HL-60/S4 (cell line): ENCODE data around the gene TBL1X.

Source experiments
- in situ Hi-C: fragments of 300-500 bp; cut with MboI; formaldehyde crosslinking; loops from 2 replicates; pipeline ENCODE4 v1.14.3; 2022; ENCODE audit warnings: low sequenced_read_pairs

The TBL1X gene

GRCh38 chrX:9698576-9698975, 233.7 kb downstream of the TBL1X start:
- in situ Hi-C loops: no loop called here

GRCh38 chrX:9700555-9700954, 235.7 kb downstream of the TBL1X start:
- in situ Hi-C loops: loop anchor here (25.0 kb wide), 2 partner anchors 738 to 888 kb away; partner anchors contain the start of gene FAM9A

DNA sequence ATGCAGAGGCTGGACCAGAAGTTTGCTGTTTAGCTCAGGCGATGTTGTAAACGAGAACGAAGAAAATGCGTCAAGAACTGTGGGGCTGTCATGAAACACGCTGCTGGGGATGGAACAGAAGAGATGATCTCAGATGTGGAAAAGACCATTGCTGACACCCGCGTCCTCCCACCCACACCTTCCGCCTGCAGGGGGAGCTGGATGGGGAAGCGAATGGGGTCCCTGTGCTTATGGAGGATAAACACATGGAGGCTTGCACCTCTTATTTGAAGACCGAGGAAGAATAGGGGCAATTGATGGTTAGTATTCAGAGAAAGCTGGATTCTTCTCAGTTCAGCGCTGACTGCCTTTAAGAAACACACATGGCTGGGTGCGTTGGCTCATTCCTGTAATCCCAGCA, 236.9 kb downstream of the TBL1X start:
- in situ Hi-C loops: loop anchor here (25.0 kb wide), 2 partner anchors 739 to 889 kb away; partner anchors contain the start of gene FAM9A

DNA sequence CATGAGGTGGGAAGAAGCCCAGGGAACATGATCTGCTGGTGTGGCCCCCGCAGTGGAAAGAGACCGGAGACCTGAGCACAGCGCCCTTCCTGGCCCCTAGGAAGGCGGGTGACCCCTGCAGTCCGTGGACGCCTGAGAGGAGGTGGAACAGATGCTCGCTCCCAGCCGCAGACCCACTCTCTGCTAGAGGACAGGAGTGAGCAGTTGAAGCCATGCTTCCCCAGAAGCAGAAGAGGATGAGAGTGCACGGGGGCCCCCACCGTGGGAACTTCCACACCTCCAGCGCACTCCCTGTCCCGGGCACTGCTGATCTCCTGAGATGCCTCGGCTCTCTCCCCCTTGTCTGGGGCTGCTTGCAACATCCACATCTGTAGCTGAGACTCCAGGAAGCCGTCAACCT, 238.5 kb downstream of the TBL1X start:
- in situ Hi-C loops: loop anchor here (25.0 kb wide), 2 partner anchors 741 to 891 kb away; partner anchors contain the start of gene FAM9A

DNA sequence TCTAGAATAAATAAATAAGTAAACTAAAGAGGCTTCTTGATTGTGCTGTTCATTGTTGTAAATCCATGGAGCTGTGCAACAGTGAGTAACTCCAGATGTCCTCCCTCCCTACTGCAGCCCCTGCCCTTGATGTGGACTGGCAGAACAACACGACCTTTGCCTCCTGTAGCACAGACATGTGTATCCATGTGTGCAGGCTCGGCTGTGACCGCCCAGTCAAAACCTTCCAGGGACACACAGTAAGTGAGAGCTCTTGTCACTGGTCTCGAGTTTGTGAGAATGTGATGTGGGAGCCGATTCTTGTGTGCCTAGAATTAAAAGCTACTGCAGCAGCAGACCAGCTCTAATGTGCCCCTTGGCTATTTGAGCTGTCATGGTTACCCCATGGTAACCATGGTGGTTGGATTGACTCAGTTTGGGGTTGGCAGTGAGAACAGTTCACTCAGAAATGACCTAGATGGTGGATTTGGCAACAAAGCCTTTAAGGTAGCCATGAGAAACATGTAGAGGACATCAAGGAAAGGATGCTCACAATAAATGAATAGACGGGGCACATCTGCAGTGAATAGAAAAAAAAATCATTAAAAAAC, 240.1 kb downstream of the TBL1X start:
- in situ Hi-C loops: loop anchor here (25.0 kb wide), 2 partner anchors 743 to 893 kb away; partner anchors contain the start of gene FAM9A

GRCh38 chrX:9706421-9706820, 241.6 kb downstream of the TBL1X start:
- in situ Hi-C loops: loop anchor here (25.0 kb wide), 2 partner anchors 744 to 894 kb away; partner anchors contain the start of gene FAM9A

DNA sequence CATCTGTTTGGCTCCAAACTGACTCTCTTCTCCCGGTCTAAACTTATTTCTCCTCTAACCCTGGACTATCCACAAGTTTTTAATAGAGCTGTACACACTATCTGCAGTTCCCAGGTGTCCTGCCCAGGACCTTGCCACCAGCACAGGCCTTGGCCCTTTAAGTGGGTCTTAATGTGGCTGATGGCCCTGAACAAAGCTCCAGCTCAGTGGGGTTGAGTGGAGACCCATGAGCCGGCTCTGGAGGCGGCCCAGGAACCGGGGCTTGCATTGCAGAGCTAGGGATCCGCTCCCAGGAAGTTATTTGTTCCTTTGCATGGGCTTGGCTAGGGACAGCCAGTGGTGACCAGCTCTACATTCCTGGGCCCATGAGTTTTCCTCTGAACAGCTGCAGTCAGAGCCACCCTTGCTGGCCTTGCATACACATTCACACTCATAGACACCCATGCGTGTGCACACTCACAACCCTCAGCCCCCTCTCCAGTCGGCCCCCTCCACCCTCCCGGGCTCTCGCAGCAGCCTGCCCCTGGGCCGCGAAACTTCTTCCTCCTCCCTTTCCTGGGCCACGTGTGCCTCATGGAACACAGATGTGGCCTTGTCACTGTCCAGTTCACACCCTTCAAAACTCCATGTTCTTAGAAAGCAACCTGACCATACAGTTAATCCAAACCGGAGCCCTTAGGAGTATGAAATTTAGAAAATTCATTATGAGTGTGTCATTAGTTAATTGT, 242.6 kb downstream of the TBL1X start:
- in situ Hi-C loops: loop anchor here (25.0 kb wide), 2 partner anchors 745 to 895 kb away; partner anchors contain the start of gene FAM9A

- in situ Hi-C loops: loop anchor here (25.0 kb wide), 2 partner anchors 746 to 896 kb away; partner anchors contain the start of gene FAM9A
Measured at GRCh38 chrX:9708086-9708485, 243.2 kb downstream of the TBL1X start.

- in situ Hi-C loops: loop anchor here (25.0 kb wide), 2 partner anchors 747 to 897 kb away; partner anchors contain the start of gene FAM9A
Measured at GRCh38 chrX:9708923-9709553, 244.2 kb downstream of the TBL1X start.

DNA sequence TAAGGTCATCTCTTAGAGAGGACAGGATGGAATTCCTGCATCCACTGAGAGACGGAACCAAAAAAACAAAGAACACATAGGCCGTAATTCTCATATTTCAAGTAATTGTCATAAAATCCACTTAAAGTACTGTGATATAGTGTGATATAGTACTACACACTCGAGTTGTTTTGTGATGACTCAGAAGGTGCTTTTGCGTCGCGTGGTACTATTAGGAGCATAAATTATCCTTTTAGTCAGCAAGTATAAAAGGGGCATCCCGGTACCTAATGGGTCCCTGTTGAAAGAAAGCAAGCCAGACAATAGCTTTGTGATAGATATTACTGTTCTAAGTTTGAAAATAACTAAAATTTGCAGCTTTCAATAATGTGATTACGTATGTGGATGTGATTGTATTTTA, 245.5 kb downstream of the TBL1X start:
- in situ Hi-C loops: loop anchor here (25.0 kb wide), 2 partner anchors 748 to 898 kb away; partner anchors contain the start of gene FAM9A

DNA sequence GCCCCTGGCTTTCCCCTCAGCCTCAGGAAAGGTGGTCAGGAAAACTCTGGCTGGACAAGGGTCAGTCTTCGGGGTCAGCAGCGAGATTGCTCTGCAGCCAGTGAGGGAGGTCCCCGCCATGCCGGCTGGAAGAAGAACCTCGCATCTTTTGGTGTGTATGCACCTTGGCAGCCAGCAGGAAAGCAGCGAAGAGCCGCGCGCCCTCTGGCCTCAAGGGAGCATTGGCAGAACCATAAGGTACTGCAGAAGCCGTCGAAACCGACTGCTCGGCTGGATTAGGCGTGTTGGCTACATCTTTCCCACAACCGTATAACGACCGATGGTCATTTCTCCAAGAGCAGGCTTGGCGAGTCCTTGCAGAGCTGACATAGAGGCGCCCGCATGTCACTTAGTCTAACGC, 252.5 kb downstream of the TBL1X start:
- in situ Hi-C loops: loop anchor here (25.0 kb wide), 2 partner anchors 755 to 905 kb away; partner anchors contain the start of gene FAM9A

DNA sequence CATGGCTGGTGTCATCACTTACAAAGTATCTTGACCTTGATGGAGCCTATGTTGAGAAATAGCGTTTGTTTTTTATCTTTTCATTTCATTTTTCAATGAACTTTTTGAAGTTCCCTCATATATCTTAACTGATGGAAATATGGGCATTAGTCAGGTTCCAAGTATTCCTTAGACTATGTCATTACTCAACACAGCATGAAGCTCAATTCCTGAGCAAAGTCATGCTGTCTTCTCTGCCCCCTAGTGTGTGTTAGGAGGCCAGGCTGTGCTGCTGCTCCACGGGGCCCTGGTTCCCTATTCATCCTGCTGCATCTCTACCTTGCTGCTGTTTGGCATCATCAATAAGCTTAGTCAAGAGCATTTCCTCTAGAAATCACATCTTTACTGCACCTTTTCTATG, 259.9 kb downstream of the TBL1X start:
- in situ Hi-C loops: loop anchor here (25.0 kb wide), 2 partner anchors 762 to 912 kb away; partner anchors contain the start of gene FAM9A

- in situ Hi-C loops: no loop called here
Measured at GRCh38 chrX:9728261-9728660, 263.4 kb downstream of the TBL1X start.

- in situ Hi-C loops: no loop called here
Measured at GRCh38 chrX:9729171-9729885, 264.5 kb downstream of the TBL1X start.

DNA sequence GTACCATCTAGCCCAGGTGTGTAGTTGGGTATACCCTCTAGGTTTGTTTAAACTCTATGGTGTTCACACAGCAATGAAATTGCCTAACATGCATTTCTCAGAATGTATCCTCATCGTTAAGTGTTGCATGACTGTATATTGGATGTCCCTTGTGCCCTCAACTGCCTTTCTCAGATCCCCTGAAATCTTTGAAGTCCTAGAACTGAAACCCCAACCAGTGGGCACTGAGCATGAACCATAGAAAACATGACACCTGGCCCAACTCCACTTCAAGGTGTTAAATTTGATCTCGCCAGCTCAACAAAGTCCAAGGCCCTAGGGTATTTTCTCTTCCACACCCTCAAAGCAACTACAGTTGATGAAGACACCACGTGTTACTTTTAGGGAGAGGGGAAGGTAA, 265.2 kb downstream of the TBL1X start:
- in situ Hi-C loops: no loop called here

DNA sequence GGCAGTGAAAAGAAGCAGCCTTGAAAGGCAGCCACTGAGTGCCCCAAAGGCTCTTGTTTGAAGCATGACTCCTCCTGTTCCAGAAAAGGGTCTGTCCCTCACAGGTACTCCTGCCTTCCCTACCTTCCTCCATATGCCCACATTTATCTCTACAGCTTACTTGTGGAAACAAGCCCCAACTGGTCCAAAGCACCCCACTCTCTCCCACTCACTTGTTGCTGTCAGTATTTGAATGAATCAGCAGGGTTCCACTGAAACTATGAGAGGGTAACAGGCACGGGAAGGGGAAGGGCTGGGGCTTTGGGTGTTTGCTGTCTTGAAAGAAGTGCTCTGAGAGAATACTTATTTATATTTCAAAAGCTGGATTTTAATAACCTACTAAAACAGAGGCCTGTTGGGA, 265.9 kb downstream of the TBL1X start:
- in situ Hi-C loops: no loop called here

DNA sequence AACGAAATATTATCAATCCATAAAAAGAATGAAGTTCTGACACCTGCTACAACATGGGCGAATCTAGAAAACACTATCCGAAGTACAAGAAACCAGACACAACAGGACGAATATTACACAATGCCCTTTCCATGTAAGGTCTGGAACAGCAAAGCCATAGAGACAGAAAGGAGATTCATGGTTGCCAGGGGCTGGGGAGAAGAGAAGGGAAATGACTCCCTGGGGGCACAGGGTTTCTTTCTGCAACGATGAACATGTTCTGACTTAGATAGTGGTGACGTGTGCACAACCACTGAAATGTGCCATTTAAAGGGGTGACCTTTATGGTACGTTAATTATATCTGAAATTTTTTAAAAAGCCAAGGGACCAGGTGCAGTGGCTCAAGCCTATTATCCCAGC, 272.5 kb downstream of the TBL1X start:
- in situ Hi-C loops: no loop called here

DNA sequence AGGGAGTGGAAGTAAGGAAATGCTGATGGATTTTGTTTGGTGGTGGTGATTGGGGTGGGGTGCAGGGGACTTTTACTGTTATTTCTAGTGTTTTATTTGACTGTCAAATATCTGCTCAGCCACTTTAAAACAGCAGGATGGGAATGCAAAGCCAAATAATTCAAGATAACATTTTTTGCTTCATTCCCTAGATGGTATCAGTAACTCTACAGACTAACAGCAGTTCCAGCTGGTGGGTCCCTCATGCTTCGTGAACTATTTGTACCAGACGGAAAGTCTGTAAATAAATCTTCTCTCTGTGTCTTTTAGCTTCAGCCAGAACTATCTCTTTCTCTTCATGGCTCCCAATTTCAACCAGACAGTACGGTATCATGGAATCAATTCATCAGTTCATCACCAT, 273.3 kb downstream of the TBL1X start:
- in situ Hi-C loops: no loop called here

DNA sequence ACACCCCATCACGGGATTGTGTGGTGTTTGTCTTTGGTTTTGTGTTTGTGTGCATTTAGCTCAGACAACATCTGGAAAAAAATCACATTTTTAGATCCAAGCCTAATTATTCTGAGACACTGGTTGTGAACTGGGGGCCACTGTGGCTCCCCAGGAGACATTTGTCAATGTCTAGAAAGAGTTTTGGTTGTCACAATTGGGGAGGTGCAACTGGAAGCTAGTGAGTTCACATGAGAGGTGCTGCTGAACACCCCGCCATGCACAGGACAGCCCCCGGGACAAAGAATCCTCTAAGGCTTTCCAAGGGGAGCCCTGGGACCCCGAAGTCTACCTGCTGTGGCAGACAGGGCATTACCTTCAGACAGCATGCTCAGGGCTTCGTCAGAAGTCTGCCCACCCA, 274.3 kb downstream of the TBL1X start:
- in situ Hi-C loops: no loop called here

DNA sequence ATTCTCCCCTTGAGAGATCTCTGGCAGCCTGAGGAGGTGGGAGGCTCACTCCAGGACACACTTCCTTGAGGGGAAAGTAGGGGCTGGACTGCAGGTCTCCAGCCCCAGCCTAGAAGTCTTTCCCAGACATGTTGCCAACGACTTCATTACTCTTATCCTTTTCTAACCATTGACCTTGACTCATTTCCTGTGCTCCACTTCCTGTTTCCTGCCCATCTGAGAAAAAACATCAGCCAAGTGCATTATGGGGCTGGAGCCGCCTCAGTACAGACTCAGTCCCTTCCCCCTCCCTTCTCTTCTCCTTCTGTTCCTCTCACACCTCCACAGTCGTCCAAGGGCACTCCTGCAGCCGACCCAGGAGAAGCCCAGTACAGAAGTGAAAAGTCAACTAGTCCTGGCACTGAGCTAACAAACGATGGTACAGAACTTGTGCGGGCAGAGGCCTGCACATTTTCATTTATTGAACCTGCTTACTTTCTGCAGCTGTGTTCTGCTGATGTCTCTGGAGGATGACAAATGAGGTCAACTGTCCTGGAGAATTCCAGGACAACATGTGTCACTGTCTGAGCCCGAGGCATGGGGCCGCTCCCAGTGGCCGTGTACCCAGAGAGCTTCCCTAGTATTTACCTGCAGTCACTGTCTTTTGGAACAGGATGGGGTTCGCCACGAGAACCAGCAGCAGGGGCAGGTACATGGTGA, 280.7 kb downstream of the TBL1X start:
- in situ Hi-C loops: no loop called here
